Transverse colon (tissue), 4 donors: ENCODE results near the gene OSGIN1.

Source experiments
- CTCF ChIP-seq, 5 experiments: fragments of 200-600 bp in 3 of 5; fragments of 450-650 bp in 2 of 5; sonication (generic) in 3 of 5; IDR thresholded peaks; 1 replicate in 2 of 5; 2 replicates in 3 of 5; pipeline ENCODE4 v1.5.1; 2016 to 2017; ENCODE audit warnings: antibody characterized with exemption in 5 of 5, inconsistent platforms in 3 of 5, mild to moderate bottlenecking in 2 of 5, moderate library complexity in 1 of 5
- POLR2A ChIP-seq: fragments of 450-650 bp; IDR thresholded peaks from one replicate; pipeline ENCODE4 v1.6.1; 2016; ENCODE audit warnings: antibody characterized with exemption, mild to moderate bottlenecking, moderate library complexity
- POLR2AphosphoS5 ChIP-seq, 3 donors: sonication (generic); formaldehyde crosslinking; IDR thresholded peaks; one replicate each; pipeline ENCODE4 v1.6.1; 2016; ENCODE audit warnings: antibody characterized with exemption in 3 of 3

GRCh38 chr16:83947642-83948234, 5.3 kb upstream of the OSGIN1 start:
- TF ChIP-seq CTCF (IDR thresholded peaks at IDR 0.05) = no peak
- TF ChIP-seq POLR2AphosphoS5 (IDR thresholded peaks at IDR 0.05) = no peak
- TF ChIP-seq POLR2A = no peak
